ENCODE data around the gene TRPM3.

TRPM3 gene

DNA sequence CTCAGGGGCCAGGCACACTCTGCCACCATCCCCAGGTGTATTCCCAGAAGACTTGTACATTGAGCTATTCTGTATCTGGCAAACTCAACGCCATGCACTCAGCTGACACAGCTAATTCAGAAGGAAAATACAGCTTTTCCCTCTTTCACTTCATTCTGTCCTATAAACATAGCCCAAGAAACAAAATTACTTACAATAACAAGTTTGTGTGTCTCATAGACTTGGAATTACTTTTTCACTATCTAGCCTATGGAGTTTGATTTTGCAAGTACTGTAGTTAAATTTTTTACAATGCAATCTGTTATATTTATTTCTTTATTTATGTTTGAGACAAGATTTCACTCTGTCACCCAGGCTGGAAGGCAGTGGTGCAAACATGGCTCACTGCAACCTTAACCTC lies 581.9 kb downstream of the TRPM3 start:
- no peak for DNase-seq

DNA sequence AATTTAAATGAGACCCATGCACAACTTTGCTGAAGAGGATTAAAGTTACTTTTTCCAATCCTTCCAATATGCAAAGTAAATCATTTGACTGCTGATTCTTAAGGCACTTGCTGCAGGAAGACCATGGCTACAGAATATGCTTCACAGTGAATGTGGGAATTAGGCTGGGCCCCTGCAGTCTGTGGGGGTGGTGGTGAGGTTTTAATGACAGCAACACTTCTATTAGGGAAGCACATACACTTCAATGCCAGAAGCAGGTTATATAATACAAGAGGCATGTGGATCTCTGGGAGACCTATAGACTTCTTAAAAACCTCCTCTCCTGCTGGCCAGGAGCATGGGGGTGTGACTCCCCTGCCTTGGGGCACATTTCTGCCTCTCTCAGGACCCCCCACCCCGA lies 582.4 kb downstream of the TRPM3 start:
- DNase-seq, result no peak

DNA sequence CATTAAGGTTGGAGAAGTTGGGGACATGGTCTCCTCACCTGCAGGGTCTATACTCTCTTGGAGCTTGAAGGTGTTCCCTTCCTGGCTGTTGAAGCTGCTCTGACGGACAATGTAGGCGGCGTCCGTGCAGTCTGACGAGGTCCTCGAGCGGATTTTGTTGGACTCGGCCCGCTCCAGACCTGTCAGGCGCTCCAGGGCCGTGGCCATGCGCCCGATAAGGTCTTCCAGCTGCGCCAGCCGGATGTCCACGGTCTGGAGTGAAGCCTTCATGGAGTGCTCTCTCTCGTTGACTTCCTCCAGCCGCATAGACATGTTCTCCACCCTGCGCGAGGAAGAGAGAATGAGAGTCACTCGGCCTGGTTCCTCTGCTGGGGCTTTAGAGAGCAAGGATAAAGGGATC lies 584.3 kb downstream of the TRPM3 start:
- no peak for DNase-seq

DNA sequence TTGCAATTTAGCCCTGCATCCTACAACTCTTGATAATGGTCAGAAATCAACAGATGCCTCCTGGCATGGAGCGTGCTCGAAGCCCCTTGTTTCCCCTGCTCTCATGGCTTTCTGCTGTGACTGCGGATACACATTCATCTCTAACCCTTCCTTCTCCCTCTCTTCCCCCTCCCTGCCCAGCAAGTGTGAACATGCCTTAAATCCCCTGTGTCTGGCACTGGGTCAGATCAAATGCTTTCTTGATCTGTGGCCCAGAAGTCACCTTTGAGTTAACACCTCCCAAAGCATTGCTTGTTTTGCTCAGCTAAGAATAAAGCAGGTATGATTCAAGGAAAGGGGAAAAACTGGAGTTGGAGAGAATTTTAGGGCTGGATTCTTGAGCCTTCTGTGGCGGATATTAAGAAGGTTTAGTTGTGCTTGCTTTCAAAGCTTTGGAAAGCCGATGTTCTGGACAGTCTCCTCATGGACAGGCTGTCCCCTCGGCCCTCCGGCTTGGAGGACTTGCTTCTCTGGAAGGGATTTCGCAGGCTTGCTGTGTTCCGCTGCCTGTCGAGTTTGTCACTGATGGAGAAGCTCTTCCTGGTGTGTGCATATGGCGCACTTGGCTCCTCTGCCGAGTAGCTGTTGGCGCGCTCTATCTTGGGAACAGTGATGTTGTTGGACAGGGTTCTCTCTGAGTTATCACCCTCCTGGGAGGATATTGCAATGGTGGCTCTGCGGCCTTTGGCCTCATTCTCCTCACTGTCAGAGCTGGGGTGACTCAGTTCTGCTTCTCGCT lies 585.7 kb downstream of the TRPM3 start:
- DNase-seq, result no peak

DNA sequence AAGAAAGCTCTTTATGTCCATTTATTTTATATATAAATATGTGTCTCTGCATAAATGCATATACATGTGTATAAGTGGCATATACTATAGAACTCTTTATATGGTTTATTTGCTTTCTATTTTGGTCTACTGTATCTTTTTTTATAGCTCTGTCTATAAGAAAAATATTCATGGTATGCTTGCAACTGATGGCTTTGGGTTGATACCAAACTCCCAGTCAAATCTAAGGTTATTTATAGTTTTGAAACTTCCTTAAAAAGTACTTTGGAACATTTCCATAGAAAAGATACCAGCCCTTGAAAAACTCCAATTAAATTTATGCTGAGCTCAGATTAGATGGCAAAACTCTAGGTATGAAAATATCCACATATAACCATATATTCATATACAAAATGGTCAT lies 587.0 kb downstream of the TRPM3 start:
- DNase-seq, result no peak

DNA sequence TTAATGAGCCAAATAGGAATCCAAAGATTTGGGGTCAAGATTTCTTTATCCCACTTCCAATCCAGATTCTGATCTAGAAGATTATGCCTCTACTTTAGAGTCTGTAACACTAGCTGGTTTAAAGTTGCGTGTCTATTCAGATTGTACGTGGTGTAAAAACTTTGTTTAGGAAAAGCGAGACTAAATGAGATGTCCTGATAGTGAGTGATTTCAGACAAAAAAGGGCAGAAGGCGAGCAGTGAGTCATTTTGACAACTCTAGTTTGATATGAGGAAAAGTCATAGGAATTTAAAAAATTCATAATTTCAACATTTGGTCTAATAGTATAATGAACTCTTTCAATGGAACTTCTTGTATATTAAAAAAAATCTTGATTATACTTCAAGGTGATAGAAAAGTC lies 587.4 kb downstream of the TRPM3 start:
- DNase-seq, result no peak

DNA sequence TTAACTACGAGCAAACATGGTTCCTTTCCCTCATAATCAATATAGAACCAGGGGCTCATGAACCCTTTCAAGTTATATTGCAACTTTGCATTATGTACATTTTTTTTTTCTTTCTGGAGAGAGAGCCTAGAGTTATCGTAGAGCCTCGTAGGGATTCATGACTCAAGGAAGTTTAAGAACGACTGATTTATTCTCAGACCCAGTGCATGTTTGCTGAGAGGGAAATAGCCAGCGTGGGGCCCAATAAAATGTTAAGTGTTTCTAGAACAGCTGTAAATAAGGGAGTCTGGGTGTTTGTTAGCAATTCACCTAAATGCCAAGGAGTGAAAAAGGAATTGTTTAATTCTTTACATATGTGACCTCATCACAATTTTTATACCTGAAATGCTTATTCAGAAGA lies 587.9 kb downstream of the TRPM3 start:
- DNase-seq, result no peak

DNA sequence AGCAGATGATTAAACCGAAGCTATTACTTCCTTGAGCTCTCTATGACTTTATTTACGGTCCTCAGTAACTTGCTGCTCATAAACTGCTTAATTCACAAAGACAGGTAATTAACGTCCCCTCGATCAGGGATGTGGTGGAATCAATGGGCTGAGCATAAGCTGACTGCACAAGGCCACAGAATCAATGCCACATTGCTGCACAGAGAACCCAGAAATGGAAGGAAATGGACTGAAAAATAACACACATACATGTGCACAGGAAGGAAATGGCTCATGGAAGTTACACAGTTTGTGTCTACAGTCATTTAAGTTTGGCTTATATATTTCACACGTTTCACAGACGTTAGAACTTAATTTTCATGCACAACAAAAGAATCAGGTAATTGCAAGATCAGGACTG lies 588.7 kb downstream of the TRPM3 start:
- no peak for DNase-seq

DNA sequence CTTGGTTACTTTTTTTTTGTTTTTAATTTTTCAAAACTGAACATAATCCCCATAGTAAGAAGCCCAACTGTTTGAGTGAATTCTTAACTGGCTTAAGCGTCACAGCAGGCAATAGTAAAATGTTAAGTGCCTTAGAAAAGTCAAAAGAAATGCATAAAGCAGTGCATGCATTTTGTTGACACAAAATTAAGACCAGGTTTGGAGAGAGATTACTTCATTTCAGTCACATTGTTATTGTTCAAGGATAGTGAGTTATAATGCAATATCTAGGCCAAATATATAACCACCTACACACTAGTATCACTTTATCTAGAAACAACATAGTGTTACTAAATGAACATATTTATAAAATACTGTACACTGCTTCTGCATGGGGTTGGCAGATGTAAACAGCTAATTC lies 590.1 kb downstream of the TRPM3 start:
- no peak for DNase-seq

DNA sequence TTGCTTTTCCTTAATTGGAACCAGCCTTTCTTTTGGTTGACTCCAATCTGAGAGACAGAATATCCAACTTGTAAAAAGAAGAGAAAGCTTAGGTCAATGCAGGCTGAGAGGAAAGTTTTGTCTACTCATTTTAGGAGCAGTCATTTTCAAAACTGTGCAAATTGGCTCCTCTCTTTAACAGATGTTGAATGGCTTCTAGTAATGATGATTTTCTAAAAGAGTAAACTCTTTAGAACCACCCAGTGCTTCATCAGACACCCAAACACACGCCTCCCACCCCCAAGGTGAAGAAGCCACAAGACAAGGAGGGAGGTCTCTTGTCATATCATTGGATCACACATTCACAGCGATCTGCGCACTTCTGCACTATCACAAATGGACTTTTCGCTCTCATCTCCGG lies 590.7 kb downstream of the TRPM3 start:
- DNase-seq, result no peak

DNA sequence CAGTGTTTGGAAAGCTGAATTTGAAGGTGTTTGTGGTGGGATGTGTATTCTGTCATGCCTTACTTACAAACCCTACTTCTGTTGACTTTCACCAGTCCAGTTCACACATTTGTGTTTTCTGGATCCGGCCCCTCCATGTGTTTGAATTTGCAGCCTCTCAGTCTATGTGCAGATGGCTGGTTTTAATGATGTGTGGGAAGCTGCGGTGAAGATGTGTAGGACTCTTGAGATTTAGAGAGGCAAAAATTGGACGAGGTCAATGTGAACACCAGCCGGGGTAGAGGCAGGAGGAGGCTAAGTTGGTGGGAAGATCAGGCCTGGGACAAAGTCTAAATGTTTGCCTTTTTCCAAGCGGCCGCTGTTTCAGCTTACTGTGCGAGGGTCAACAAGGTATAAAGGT lies 591.6 kb downstream of the TRPM3 start:
- DNase-seq, result no peak

DNA sequence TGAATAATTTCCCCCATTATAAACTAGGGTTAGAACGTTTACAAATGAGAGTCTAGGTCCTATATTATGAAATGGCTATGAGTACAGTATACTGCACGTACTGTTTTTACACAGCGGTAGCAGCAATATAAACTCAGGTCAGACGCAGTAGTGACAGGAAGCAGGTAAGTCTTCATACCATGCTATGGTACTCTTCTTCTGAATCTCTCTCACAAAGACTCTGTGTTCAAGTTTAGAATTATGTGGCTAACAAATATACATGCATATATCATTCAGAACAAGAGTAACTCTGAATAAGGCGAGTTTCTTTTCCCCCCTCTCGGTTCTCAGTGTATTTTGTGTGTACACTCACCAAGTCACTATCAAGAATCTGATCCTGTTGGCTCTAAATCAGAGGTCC lies 592.0 kb downstream of the TRPM3 start:
- DNase-seq, result no peak

DNA sequence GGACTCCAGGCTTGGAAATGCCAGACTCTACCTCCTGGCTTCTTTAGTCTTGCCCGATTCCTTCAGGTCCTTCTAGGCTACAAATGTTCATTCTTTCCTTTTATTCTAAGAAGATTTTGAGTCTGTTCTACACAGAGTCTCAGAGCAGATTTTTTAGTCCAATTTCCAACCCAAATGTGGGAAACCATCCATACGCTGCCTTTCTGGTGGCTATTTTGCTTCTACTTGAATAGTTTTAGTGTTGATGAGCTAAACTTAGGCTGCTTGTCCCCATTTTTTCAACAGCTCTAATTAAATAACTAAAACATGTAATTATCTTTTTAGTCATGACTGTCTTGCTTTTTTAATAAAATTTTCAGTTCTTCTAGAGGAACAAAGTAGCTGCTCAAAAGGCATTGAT lies 594.5 kb downstream of the TRPM3 start:
- DNase-seq, result no peak

DNA sequence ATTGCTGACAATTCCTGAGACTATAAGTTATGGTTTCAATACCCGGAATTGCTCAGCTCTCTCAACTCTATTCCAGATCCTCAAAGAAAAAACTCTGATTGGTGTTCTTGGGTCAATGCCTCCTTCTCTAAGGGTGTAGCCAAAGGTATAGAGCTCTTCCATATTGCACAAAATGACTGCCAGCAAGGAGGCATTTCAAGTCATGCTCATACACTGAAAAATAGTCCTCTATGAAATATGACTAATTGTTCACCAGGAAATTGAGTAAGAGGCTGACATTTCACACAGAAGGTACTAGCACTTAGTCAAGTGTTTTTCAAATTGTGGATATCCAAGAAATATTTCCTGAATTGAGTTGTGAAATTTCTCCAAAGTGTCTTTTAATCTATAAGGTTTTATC lies 595.9 kb downstream of the TRPM3 start:
- no peak for DNase-seq

DNA sequence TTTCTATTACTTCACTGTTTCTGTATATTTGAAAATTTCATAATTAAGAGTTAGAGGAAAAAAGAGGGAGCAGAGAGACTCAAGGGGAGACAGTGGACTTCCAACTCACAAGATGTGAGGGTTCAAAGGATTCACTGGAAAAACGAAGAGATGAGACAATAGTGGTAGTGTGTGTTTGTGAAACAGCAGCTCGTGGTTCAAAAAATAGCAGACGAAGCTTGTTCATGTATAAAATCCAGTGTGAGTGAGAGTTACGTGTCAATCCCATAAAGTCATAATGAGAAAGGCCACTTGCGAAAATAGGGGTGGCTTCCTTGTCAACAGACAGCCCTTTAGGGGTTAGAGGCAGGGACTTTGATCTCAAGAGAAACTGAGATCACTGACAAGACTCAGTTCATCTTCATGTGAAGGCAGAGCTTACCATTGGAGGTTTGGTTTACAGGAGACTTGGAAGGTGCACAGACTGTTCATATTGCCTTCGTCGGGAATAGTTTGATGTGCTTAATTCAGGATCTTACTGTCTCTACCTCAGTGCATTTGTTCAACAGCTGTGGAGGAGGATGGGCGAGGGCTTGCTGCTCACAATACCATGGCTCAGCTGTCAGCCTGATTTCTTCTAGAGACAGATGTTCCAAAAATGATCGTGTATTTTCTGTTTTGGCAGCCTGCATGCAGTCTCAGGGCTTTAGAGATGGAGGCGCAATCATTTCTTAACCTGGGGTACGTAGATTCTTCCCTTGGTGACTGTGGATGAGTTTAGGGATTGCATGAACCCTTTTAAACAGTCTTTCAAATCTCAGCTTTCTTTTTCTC lies 601.3 kb downstream of the TRPM3 start:
- DNase-seq, result no peak

DNA sequence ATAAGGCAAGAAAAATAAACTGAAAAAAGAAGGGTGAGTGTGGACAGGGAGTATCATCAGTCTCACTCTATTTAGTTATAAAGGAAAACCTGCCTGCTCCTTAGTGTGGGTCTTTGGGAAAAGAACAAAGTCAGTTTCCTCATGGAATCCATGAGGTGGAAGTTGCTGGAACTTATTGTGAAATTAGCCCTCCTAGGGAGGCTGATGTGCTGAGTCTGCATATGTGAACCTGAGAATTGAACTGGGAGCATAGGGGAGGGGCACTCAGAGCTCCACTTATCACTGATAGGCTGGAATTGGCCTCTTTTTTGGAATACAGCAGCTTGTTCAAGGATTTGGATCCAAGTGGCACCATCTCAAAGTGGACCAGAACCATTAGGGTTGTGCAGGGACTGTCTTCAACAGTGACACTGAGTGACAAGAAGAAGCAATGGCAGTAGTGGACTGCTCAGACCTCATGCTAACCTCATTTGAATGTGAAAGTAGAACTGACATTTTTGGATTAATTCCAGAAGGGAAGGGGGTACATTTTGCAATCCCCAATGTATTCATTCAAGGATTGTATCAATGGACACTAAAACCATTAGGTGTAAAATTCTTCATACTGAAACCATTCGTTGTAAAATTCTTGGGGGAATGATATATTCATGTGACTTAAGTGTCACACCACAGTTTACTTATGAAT lies 603.4 kb downstream of the TRPM3 start:
- no peak for DNase-seq

DNA sequence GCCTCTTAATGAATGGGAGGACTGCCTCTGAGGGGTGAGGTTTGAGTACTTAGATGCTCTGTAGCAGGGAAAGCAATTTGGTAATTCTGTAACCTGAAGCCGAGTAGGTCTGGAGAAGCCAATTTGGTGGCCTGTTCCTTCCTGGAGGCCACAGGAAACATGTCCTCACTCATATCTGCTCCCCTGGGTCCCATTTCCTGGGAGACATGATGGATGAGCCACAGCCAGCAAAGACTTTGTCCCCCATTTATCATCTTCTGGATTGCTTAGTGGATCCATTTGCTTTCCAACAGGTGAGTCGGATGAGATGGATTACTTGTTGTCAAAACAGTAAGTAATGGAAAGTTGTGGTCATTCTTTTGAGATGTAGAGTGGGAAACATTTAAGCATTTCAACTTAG lies 607.1 kb downstream of the TRPM3 start:
- no peak for DNase-seq

DNA sequence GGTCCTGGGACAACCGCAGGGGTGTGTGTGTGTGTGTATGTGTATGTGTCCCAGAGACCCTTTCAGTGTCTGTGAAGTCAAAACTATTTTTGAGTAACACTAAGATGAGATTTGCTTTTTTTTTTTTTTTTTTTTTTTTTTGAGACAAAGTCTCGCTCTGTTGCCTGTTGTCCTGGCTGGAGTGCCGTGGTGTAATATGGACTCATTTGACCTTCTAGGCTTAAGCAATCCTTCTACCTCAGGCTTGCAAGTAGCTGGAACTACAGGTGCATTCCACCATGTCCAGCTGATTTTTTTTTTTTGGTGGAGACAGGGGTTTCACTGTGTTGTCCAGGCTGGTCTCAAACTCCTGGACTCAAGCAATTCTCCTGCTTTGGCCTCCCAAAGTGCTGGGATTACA lies 609.6 kb downstream of the TRPM3 start:
- no peak for DNase-seq

DNA sequence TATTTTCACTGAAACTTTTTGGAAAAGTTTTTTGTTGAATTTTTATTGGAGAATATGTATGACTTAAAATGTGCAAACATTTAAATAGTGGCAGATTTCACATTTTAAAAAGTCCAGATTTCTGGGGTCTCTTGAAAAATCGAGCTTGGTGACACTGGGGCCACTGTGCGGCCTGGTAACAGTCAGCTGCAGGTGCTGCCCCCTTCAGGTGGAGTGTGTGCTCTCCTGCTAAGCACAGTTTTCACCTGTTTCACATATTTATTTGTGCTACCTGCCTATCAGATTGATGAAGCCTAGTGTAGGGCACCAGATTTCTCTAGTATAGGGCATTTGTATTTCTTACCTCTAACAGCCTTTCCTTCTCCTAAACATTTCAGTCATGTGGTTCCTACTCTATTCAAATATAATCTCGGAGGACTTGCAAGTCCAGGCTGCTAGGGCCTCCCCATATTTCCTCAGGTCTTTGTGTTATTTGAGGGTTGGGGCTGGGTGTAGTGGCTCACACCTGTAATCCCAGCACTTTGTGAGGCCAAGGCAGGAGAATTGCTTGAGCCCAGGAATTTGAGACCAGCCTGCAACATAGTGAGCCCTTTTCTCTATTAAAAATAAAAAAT lies 611.2 kb downstream of the TRPM3 start:
- DNase-seq, result no peak

DNA sequence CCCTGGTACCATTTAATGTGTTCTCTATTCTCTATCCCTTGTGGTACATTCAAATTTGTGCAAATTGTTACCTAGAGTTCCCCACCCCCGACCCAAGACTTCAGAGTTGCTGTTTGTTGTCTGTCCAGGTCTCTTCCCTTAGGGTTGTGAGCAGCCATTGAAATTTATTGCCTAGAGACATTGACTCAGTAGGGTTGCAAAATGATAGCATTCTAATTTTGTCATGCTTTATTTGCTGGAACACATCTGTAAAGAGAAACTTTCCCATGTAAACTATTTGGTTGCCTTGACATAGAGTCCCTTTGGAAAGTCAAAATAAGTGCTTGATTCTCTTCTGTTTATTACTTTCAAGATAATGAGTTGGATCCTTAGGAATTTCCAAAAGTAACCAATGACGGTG lies 615.3 kb downstream of the TRPM3 start:
- no peak for DNase-seq

DNA sequence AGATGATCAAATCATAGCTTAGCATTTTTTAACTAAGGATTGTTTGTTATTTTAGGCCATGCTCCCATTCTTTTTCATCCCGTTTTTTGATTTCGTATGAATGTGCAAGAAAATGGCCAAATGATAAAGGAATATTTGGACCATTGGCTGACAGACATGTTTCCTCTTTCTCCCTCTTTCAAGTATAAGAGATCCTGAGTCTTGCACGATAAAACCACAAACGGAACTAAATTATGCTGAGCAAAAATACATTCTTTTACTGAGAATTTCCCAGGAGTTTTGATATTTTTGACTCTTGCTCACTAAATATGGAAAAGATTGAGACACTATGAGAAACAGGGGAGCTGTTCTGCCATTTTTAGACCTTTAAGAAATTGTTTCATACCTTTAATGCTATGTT lies 616.6 kb downstream of the TRPM3 start:
- no peak for DNase-seq

DNA sequence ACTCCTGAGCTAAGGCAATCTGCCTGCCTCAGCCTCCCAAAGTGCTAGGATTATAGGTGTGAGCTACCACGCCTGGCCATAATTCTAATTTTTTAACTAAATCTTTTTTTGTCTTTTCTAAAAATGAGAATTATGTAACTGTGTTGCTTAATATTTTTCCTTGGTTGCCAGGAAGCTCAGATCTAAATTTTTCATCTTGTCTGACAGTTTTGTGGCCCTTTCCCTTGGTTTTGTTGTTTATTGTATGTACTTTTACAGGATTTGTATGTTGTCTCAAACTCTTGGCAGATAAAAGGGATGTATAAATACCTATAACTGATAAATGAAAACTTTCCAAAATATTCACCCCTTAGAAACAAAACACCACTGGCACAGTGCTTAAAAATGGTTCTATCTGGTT lies 618.7 kb downstream of the TRPM3 start:
- no peak for DNase-seq

DNA sequence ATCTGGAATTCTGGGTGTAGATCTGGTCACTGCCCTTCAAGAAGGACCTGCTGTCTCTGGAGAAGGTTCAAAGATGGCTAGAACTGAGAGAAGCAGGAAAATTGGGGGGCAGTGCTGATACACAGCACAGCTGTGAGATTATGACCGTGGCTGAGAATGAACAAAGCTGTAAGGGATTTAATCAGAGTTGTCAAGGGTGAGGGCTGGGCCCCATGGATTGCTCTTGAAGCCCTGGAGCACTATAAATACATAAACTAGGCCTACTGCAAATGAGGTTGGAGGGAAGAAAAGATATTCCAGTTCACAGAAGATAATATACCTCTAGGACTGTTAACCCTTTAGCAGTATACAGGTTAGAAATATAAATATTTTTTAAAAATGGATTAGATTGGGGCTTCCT lies 620.6 kb downstream of the TRPM3 start:
- no peak for DNase-seq

DNA sequence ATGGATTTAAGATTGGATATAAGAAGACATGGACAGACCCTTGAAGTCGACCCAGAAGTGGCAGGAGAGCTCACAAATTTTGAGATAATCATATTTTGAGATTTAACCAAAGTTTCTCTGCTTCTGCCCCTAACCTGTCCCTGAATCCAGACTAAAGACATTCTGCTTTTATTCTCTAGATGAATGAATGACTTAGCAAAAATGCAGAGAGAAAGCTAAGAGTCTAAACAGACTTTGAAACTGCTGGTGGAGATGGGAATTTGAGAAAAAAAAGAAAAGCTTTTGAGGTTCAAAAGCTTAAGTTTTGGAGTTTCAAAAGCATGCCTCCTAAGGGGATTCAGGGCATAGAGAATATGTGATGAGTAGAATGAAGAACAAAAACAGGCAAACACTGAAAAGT lies 621.8 kb downstream of the TRPM3 start:
- DNase-seq, result no peak

All from activated CD4-positive, alpha-beta T cell treated with anti-CD3 and anti-CD28 coated beads for 1 hour (primary cell).